Measurements from ENCODE around the gene EPN3. TPM values are rescaled to one million over a fixed set of nuclear protein-coding genes. Genes with fewer than 3 reads are reported as not detected.

Gene EPN3
- total and polyA plus RNA-seq, 11 donors, result 8.9 to 29.5 (median 12.6) TPM

DNA sequence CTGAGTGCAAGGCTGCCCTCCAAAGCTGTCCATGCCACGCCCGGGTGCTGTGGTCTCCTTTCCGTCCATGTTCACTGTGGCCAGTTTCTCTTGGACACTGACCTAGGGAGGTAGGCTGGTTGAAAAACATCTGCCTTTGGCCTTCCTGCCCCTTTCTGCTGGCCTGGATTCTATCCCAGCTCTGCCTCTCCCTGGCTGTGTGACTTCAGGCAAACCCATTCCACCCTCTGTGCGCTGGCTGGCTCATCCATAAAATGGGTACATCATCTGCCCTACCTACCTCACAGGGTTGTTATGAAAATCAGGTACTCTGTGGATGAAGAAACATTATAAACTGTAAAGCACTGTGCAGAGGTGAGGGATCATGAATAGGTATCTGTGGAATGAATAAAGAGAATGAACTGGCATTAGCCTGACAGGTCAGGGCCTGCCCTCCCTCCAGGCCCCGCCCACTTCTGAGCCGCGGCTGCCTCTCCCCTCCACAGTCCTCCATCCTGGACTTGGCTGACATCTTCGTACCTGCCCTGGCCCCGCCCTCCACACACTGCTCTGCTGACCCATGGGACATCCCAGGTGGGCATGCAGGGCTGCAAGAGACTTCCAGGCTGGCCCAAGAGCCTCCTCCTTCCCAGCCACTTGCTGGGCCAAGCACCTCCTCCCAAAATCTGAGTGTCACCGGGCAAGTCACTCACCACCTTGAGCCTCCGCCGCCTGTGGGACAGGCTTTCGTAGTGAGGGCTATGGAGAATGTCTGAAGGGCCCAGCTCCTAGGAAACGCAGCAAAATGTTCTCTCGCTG, 7.4 kb downstream of the EPN3 start:
- no peak overlapping the region for H3K27ac ChIP-seq
- H3K36me3 ChIP-seq, result peaks cover 0 to 20% (median 0%) of the 10 kb centered on the region in 9 donors
- peaks cover 0 to 38% (median 17%) of the 10 kb centered on the region in 12 donors for H3K4me1 ChIP-seq
- ATAC-seq (no peak), DNase-seq (no peak)
- no peaks in the 10 kb centered on the region for H3K9me3 ChIP-seq
- no peak overlapping the region for H3K4me3 ChIP-seq
- peaks cover 0 to 4% (median 0%) of the 10 kb centered on the region in 9 donors for H3K27me3 ChIP-seq
- intact Hi-C loops (cut with DNase I), result loop anchor here in 9 of 10 donors (5.0 to 10.0 kb wide), 7 partner anchors 53 to 425 kb away; no protein-coding TSS in a partner anchor
- 74 to 80% (median 75%) methylated on average over 9 to 15 of the region's 15 CpGs for WGBS, 4 donors
- TF ChIP-seq, protein P1, sequence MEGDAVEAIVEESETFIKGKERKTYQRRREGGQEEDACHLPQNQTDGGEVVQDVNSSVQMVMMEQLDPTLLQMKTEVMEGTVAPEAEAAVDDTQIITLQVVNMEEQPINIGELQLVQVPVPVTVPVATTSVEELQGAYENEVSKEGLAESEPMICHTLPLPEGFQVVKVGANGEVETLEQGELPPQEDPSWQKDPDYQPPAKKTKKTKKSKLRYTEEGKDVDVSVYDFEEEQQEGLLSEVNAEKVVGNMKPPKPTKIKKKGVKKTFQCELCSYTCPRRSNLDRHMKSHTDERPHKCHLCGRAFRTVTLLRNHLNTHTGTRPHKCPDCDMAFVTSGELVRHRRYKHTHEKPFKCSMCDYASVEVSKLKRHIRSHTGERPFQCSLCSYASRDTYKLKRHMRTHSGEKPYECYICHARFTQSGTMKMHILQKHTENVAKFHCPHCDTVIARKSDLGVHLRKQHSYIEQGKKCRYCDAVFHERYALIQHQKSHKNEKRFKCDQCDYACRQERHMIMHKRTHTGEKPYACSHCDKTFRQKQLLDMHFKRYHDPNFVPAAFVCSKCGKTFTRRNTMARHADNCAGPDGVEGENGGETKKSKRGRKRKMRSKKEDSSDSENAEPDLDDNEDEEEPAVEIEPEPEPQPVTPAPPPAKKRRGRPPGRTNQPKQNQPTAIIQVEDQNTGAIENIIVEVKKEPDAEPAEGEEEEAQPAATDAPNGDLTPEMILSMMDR (IDR thresholded peaks at IDR 0.05), result no peak
- no peak for TF ChIP-seq POLR2A (IDR thresholded peaks at IDR 0.05)

DNA sequence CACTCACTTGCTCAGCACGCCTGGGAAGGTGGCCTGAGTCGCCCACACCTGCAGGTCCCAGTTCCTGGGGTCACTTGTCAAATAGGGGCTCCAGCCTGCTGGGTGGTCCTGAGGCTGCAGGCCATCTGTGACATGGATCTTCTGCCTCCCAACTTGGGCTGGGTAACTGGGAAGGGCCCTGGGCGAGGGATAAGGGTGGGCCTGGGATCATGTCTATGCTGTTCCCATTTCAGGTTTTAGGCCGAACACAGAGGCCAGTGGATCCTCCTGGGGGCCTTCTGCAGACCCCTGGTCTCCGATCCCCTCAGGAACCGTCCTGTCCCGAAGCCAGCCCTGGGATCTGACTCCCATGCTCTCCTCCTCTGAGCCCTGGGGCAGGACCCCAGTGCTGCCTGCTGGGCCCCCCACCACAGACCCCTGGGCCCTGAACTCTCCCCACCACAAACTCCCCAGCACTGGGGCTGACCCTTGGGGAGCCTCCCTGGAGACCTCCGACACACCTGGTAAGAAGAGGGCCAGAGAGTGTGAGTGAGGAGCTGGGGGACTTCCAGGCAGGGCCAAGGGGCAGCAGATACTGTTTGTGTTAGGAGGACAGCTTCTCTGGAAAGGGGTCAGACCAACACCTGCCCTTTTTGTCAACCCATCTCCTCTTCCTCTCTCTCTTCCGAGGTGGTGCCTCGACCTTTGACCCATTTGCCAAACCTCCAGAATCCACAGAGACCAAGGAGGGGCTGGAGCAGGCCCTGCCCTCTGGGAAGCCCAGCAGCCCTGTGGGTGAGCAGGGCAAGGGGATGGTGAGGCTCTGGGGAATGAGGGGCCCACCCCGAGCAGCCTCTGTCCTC, 8.2 kb downstream of the EPN3 start:
- WGBS, 4 donors, result 82 to 91% (median 90%) methylated on average over 7 to 11 of the region's 11 CpGs
- ATAC-seq (no peak), DNase-seq (no peak)
- Histone ChIP-seq H3K4me1 (peaks cover 0 to 37% (median 17%) of the 10 kb centered on the region in 12 donors), H3K9me3 (no peaks in the 10 kb centered on the region), H3K27me3 (no peaks in the 10 kb centered on the region), H3K36me3 (peaks cover 0 to 20% (median 0%) of the 10 kb centered on the region in 9 donors), H3K4me3 (peak overlapping the region in 5 of 12 donors; percentile 62 to 72 (median 64)), H3K27ac (peak overlapping the region in 6 of 12 donors; percentile 75 to 89 (median 84))
- TF ChIP-seq, protein P1 (IDR thresholded peaks at IDR 0.05), result no peak
- no peak for TF ChIP-seq POLR2A (IDR thresholded peaks at IDR 0.05)
- intact Hi-C loops (cut with DNase I), result loop anchor here in 9 of 10 donors (5.0 to 10.0 kb wide), 7 partner anchors 53 to 424 kb away; no protein-coding TSS in a partner anchor

DNA sequence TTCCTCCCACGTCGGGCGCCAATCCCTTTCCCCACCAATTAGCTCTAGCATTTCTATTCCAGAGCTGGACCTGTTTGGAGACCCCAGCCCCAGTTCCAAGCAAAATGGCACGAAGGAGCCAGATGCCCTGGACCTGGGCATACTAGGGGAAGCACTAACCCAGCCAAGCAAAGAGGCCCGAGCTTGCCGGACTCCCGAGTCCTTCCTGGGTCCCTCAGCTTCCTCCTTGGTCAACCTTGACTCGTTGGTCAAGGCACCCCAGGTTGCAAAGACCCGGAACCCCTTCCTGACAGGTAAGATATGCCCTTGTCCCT, 8.8 kb downstream of the EPN3 start:
- H3K4me1 ChIP-seq, result peaks cover 0 to 38% (median 17%) of the 10 kb centered on the region in 12 donors
- DNase-seq, result no peak
- intact Hi-C loops (cut with DNase I), result loop anchor here in 9 of 10 donors (5.0 to 10.0 kb wide), 7 partner anchors 54 to 423 kb away; no protein-coding TSS in a partner anchor

More for the DNA sequence above, 8.8 kb downstream of the EPN3 start:
- Histone ChIP-seq H3K27me3 (peaks cover 0 to 2% (median 0%) of the 10 kb centered on the region in 9 donors), H3K9me3 (no peaks in the 10 kb centered on the region), H3K27ac (peak overlapping the region in 11 of 12 donors; percentile 56 to 89 (median 82)), H3K4me3 (peak overlapping the region; percentile 27 to 86 (median 64)), H3K36me3 (peaks cover 0 to 16% (median 0%) of the 10 kb centered on the region in 9 donors)
- peak in 1 of 4 donors; percentile 0 for ATAC-seq
- TF ChIP-seq, protein P1 (IDR thresholded peaks at IDR 0.05), result no peak
- TF ChIP-seq POLR2A (IDR thresholded peaks at IDR 0.05), result no peak
- 58 to 70% (median 65%) methylated on average over 9 of the region's 9 CpGs for WGBS, 4 donors

All from heart left ventricle (tissue), 16 donors.